Activated naive CD8-positive, alpha-beta T cell treated with anti-CD3 and anti-CD28 coated beads, Interleukin-2, amount 50 U/mL, for 24 hours (primary cell): ENCODE results near the gene DNAJC13.

Experiments
- ATAC-seq: fragments of 150-1000 bp; cut with Tn5 transposase; one replicate; pipeline ENCODE4 v1.10.0; 2021
- DNase-seq: peaks from one replicate; pipeline ENCODE4 v3.0.0; 2021
- H3K27ac Mint-ChIP-seq: one replicate; pipeline ENCODE4 v1.8.0; 2021; ENCODE audit warnings: mild to moderate bottlenecking, mixed read lengths
- H3K27me3 Mint-ChIP-seq: one replicate; pipeline ENCODE4 v1.8.0; 2021; ENCODE audit warnings: mixed read lengths
- H3K36me3 Mint-ChIP-seq: one replicate; pipeline ENCODE4 v1.8.0; 2021; ENCODE audit warnings: low read depth, mixed read lengths
- H3K4me1 Mint-ChIP-seq: one replicate; pipeline ENCODE4 v1.8.0; 2021; ENCODE audit warnings: mixed read lengths
- H3K4me3 Mint-ChIP-seq: one replicate; pipeline ENCODE4 v1.8.0; 2021; ENCODE audit warnings: mild to moderate bottlenecking, moderate library complexity, mixed read lengths
- H3K9me3 Mint-ChIP-seq: one replicate; pipeline ENCODE4 v1.8.0; 2021; ENCODE audit warnings: mixed read lengths

The DNAJC13 gene

DNA sequence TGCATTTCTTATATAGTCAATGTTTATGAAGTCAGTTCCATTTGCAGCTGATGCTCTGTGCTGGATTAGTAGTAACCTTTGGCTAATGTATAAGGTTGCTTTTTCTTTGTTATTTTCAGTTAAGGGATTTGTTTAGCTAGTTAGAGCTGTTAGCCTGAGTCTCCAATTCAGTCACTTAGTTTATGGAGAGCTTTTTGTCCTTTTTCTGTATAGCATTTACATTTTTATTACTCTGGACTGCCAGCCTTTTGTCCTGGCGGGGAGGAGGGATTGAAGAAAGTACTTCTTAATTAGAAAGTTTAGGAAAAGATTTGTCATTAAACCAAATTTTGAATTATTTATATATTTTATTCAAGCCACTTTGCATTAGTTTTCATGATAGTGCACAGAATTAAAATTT, 52.0 kb downstream of the DNAJC13 start:
- H3K36me3 Mint-ChIP-seq: peaks cover 19% of the 10 kb centered on the region

GRCh38 chr3:132486099-132486498, 68.8 kb downstream of the DNAJC13 start:
- Mint-ChIP-seq H3K27ac (no peak overlapping the region), H3K9me3 (no peaks in the 10 kb centered on the region)

More for the DNA sequence above, 52.0 kb downstream of the DNAJC13 start:
- Mint-ChIP-seq H3K9me3 (no peaks in the 10 kb centered on the region), H3K27ac (no peak overlapping the region), H3K4me1 (no peaks in the 10 kb centered on the region), H3K4me3 (no peak overlapping the region), H3K27me3 (no peaks in the 10 kb centered on the region)
- ATAC-seq: no peak
- DNase-seq: no peak

DNA sequence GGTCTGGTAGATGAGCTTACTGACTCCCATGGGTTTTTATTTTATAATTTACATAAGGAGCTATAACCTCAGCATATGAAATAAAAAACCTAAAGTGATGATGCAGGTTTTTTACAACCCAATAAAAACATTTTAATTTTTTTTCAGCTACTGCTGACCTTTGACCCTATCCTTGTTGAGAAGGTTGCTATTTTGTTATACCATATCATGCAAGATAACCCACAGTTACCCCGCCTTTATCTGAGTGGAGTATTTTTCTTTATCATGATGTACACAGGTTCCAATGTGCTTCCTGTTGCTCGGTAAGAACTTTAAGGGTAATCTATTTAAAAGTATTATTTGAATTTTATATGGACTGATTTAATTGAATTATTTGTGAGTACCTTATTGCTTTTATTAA, 70.8 kb downstream of the DNAJC13 start:
- ATAC-seq (no peak), DNase-seq (no peak)
- no peaks in the 10 kb centered on the region for H3K9me3 Mint-ChIP-seq
- H3K4me3 Mint-ChIP-seq: no peak overlapping the region
- H3K36me3 Mint-ChIP-seq: peaks cover 18% of the 10 kb centered on the region
- H3K27me3 Mint-ChIP-seq: no peaks in the 10 kb centered on the region
- H3K27ac Mint-ChIP-seq: no peak overlapping the region
- peaks cover 5% of the 10 kb centered on the region for H3K4me1 Mint-ChIP-seq

More at GRCh38 chr3:132486099-132486498, 68.8 kb downstream of the DNAJC13 start:
- Mint-ChIP-seq H3K4me1 (peaks cover 5% of the 10 kb centered on the region), H3K36me3 (peaks cover 15% of the 10 kb centered on the region), H3K27me3 (no peaks in the 10 kb centered on the region), H3K4me3 (no peak overlapping the region)
- DNase-seq (no peak), ATAC-seq (no peak)

GRCh38 chr3:132499071-132499470, 81.8 kb downstream of the DNAJC13 start:
- H3K27me3 Mint-ChIP-seq: no peaks in the 10 kb centered on the region
- H3K36me3 Mint-ChIP-seq: peaks cover 47% of the 10 kb centered on the region
- no peak for ATAC-seq
- DNase-seq: no peak
- H3K4me1 Mint-ChIP-seq: no peaks in the 10 kb centered on the region
- H3K9me3 Mint-ChIP-seq: no peaks in the 10 kb centered on the region
- H3K27ac Mint-ChIP-seq: no peak overlapping the region
- no peak overlapping the region for H3K4me3 Mint-ChIP-seq

GRCh38 chr3:132503559-132503958, 86.3 kb downstream of the DNAJC13 start:
- DNase-seq (no peak), ATAC-seq (no peak)
- Mint-ChIP-seq H3K36me3 (peaks cover 44% of the 10 kb centered on the region), H3K4me1 (no peaks in the 10 kb centered on the region), H3K4me3 (no peak overlapping the region), H3K27me3 (no peaks in the 10 kb centered on the region), H3K9me3 (no peaks in the 10 kb centered on the region), H3K27ac (no peak overlapping the region)

DNA sequence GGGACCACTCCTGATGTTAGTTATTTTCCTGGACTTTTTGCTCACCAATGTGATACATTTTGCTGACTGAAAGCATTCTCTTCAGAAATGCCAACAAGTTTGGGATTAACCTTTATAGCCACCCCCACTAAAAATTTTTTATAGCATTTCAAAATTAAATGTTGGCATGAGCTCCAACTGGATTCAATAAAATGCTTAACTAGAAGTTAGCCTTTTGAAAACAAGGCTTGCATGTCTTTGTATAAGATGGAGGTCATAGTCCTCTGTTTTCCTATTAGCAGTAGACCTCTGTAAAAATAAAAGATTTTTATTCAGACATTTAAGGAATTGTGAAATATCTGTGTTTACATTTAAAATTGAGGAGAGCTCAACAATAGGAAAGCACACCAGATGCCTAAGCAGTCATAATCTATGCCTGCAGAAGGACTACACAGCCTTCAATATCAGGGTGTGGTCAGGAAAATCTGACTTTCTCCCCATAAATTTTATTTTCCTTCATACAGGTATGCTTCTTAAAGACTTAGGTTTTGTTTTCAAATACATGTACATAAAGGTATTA, 87.2 kb downstream of the DNAJC13 start:
- no peaks in the 10 kb centered on the region for H3K4me1 Mint-ChIP-seq

DNA sequence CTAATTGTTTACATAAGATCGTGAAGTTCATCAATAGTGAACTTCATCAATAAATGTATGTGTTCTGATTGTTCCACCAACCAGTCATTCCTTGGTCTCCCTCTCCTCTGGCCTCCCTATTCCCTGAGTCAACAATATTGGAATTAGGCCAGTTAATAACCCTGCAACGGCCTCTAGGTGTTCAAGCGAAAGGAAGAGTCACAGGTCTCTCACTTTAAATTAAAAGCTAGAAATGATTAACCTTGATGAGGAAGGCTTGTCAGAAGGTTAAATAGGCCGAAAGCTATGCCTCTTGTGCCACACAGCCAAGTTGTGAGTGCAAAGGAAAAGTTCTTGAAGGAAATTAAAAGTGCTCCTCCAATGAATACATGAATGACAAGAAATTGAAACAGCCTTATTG, 90.4 kb downstream of the DNAJC13 start:
- H3K36me3 Mint-ChIP-seq: peaks cover 35% of the 10 kb centered on the region
- H3K4me3 Mint-ChIP-seq: no peak overlapping the region
- ATAC-seq (no peak), DNase-seq (no peak)
- H3K9me3 Mint-ChIP-seq: no peaks in the 10 kb centered on the region
- no peaks in the 10 kb centered on the region for H3K27me3 Mint-ChIP-seq
- no peak overlapping the region for H3K27ac Mint-ChIP-seq
- H3K4me1 Mint-ChIP-seq: no peaks in the 10 kb centered on the region

More for the DNA sequence above, 87.2 kb downstream of the DNAJC13 start:
- no peak overlapping the region for H3K27ac Mint-ChIP-seq
- peaks cover 48% of the 10 kb centered on the region for H3K36me3 Mint-ChIP-seq
- no peak for ATAC-seq
- H3K9me3 Mint-ChIP-seq: no peaks in the 10 kb centered on the region
- no peak for DNase-seq
- H3K4me3 Mint-ChIP-seq: no peak overlapping the region
- no peaks in the 10 kb centered on the region for H3K27me3 Mint-ChIP-seq

DNA sequence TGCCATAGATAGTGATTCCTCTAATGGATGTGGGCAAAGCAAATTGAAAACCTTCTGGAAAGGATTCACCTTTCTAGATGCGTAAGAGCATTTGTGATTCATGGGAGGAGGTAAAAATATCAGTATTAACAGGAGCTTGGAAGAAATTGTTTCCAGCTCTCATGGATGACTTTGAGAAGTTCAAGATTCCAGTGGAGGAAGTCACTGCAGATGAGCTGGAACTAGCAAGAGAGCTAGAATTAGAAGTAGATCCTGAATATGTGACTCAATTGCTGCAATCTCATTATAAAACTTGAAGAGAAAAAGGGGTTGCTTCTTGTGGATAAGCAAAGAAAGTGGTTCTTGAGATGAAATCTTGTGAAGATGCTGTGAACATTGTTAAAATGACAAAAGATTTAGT, 91.8 kb downstream of the DNAJC13 start:
- Mint-ChIP-seq H3K27ac (no peak overlapping the region), H3K4me1 (no peaks in the 10 kb centered on the region)

DNA sequence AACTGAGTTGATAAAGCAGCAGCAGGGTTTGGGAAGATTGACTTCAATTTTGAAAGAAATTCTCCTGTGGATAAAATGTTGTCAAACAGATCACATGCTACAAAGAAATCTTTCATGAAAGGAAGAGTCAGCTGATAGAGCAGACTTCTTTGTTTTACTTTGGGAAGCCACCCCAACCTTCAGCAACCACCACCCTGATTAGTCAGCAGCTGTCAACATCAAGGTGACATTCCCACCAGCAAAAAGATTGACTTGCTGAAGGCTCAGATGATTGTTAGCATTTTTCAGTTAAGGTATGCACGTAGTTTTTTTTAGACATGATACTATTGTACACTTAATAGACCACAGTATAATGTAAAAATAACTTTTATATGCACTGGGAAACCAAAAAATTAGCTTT, 92.2 kb downstream of the DNAJC13 start:
- Mint-ChIP-seq H3K36me3 (peaks cover 40% of the 10 kb centered on the region), H3K9me3 (no peaks in the 10 kb centered on the region), H3K27ac (no peak overlapping the region), H3K4me1 (no peaks in the 10 kb centered on the region), H3K4me3 (no peak overlapping the region), H3K27me3 (no peaks in the 10 kb centered on the region)
- DNase-seq: no peak
- no peak for ATAC-seq

More for the DNA sequence above, 91.8 kb downstream of the DNAJC13 start:
- H3K27me3 Mint-ChIP-seq: no peaks in the 10 kb centered on the region
- H3K9me3 Mint-ChIP-seq: no peaks in the 10 kb centered on the region
- ATAC-seq (no peak), DNase-seq (no peak)
- H3K36me3 Mint-ChIP-seq: peaks cover 38% of the 10 kb centered on the region
- H3K4me3 Mint-ChIP-seq: no peak overlapping the region

DNA sequence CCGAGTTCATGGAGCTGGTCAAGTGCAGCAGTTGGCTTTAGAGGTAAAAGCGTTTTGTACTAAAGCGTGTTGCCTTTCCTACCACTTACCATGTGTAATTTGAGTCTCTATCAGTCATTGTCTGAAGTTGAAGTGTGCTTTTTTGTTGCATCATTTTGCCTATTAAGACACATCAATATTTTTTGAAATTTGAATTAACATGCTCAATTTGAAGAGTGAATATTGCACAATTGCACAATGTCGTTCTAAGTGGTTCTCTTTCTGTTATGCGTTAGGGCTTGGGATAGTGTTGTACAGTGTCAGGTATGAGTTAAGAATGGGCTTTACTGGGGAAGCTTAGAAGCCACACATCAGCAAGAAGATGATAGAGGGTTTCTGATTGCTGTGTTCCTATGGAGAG, 95.8 kb downstream of the DNAJC13 start:
- Mint-ChIP-seq H3K27me3 (no peaks in the 10 kb centered on the region), H3K9me3 (no peaks in the 10 kb centered on the region), H3K27ac (no peak overlapping the region), H3K4me3 (no peak overlapping the region), H3K4me1 (peaks cover 4% of the 10 kb centered on the region), H3K36me3 (peaks cover 41% of the 10 kb centered on the region)
- ATAC-seq (no peak), DNase-seq (no peak)

DNA sequence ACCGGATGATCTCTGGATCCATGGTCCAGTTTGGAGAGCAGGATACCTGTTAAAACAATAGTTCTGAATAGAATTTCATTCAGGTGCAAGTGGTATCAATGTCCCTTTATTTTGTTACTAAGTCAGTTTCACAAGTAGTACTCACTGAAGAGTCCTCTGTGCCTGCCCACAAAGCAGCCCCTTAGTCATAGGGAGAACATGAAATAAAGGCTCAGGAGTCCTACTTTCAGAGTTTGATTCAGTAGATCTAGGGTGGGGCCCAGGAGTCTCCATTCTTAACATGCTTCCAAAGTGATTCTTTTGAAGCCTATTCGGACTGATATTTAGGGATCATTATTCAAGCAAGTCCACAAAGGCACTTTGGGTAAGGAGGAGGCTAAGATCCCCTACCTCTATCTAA, 100.0 kb downstream of the DNAJC13 start:
- H3K27ac Mint-ChIP-seq: no peak overlapping the region
- DNase-seq (no peak), ATAC-seq (peak; percentile 55)
- H3K4me1 Mint-ChIP-seq: peaks cover 28% of the 10 kb centered on the region
- no peak overlapping the region for H3K4me3 Mint-ChIP-seq
- H3K9me3 Mint-ChIP-seq: no peaks in the 10 kb centered on the region
- no peaks in the 10 kb centered on the region for H3K27me3 Mint-ChIP-seq
- H3K36me3 Mint-ChIP-seq: peaks cover 49% of the 10 kb centered on the region

GRCh38 chr3:132519914-132520313, 102.6 kb downstream of the DNAJC13 start:
- Mint-ChIP-seq H3K4me1 (peaks cover 34% of the 10 kb centered on the region), H3K9me3 (no peaks in the 10 kb centered on the region), H3K4me3 (no peak overlapping the region), H3K27me3 (no peaks in the 10 kb centered on the region), H3K36me3 (peaks cover 51% of the 10 kb centered on the region), H3K27ac (no peak overlapping the region)
- DNase-seq (no peak), ATAC-seq (peak; percentile 81)

DNA sequence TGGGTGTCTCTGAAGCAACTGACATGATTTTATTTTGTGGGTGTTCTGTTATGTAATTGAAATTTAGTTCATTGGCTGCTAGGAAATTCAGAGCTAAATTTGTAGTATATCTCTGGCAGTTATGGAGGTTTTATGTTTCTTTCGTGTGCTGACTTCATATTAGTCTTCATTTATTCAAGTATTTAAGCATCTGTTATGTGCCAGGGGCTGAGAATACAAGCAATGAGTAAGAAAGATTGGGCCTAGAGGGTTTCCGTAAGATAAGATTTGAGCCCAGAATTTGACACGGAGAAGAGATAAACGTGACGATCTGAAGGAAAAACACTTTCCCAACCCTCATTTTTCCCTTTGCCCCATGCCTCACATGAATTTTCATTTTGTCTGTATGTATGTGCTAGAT, 104.6 kb downstream of the DNAJC13 start:
- H3K36me3 Mint-ChIP-seq: peaks cover 50% of the 10 kb centered on the region

GRCh38 chr3:132522353-132522752, 105.1 kb downstream of the DNAJC13 start:
- Mint-ChIP-seq H3K27ac (peak overlapping the region; percentile 5), H3K4me3 (no peak overlapping the region), H3K36me3 (peaks cover 46% of the 10 kb centered on the region), H3K27me3 (no peaks in the 10 kb centered on the region), H3K4me1 (peaks cover 31% of the 10 kb centered on the region), H3K9me3 (no peaks in the 10 kb centered on the region)
- DNase-seq (no peak), ATAC-seq (peak; percentile 65)

More for the DNA sequence above, 104.6 kb downstream of the DNAJC13 start:
- Mint-ChIP-seq H3K27me3 (no peaks in the 10 kb centered on the region), H3K9me3 (no peaks in the 10 kb centered on the region), H3K4me1 (peaks cover 34% of the 10 kb centered on the region), H3K4me3 (no peak overlapping the region), H3K27ac (peak overlapping the region; percentile 5)
- no peak for DNase-seq
- ATAC-seq: no peak

GRCh38 chr3:132530624-132531023, 113.3 kb downstream of the DNAJC13 start:
- H3K27ac Mint-ChIP-seq: no peak overlapping the region
- ATAC-seq: no peak
- no peaks in the 10 kb centered on the region for H3K4me1 Mint-ChIP-seq
- no peaks in the 10 kb centered on the region for H3K9me3 Mint-ChIP-seq
- no peak for DNase-seq
- no peak overlapping the region for H3K4me3 Mint-ChIP-seq
- no peaks in the 10 kb centered on the region for H3K27me3 Mint-ChIP-seq
- H3K36me3 Mint-ChIP-seq: peaks cover 40% of the 10 kb centered on the region
